H9 (cell line): ENCODE measurements around the gene ROBO3. TPM values are rescaled to one million over a fixed set of nuclear protein-coding genes. Genes with fewer than 3 reads are reported as not detected.

Experiments used
- DNase-seq: peaks from one replicate; pipeline ENCODE4 v3.0.0-alpha.2; 2017
- H2AFZ ChIP-seq: one replicate; pipeline ENCODE4 v1.6.1; 2013; ENCODE audit warnings: mild to moderate bottlenecking, low read length, control low read depth, moderate library complexity
- H2AK5ac ChIP-seq: 2 replicates; pipeline ENCODE4 v1.6.1; 2013; ENCODE audit warnings: low read length, control low read depth, mixed read lengths; ENCODE audit not compliant: insufficient read length
- H2BK120ac ChIP-seq: one replicate; pipeline ENCODE4 v1.6.1; 2013; ENCODE audit warnings: low read depth, mild to moderate bottlenecking, low read length, control low read depth, inconsistent platforms; ENCODE audit not compliant: poor library complexity, severe bottlenecking
- H2BK12ac ChIP-seq: 2 replicates; pipeline ENCODE4 v1.6.1; 2013; ENCODE audit warnings: low read length, control low read depth, mixed read lengths, low read depth; ENCODE audit not compliant: insufficient read length
- H2BK15ac ChIP-seq: 2 replicates; pipeline ENCODE4 v1.6.1; 2013; ENCODE audit warnings: low read depth, low read length, control low read depth
- H2BK20ac ChIP-seq: one replicate; pipeline ENCODE4 v1.6.1; 2013; ENCODE audit warnings: low read depth, mild to moderate bottlenecking, low read length, control low read depth, inconsistent platforms; ENCODE audit not compliant: poor library complexity, severe bottlenecking
- H2BK5ac ChIP-seq: 2 replicates; pipeline ENCODE4 v1.6.1; 2013; ENCODE audit warnings: low read length, control low read depth, mixed read lengths; ENCODE audit not compliant: insufficient read length
- H3K14ac ChIP-seq: 2 replicates; pipeline ENCODE4 v1.6.1; 2013; ENCODE audit warnings: low read length, control low read depth; ENCODE audit not compliant: insufficient read depth
- H3K18ac ChIP-seq: 2 replicates; pipeline ENCODE4 v1.6.1; 2013; ENCODE audit warnings: low read depth, mild to moderate bottlenecking, mixed read lengths, low read length, control low read depth; ENCODE audit not compliant: insufficient read length
- H3K23ac ChIP-seq: 2 replicates; pipeline ENCODE4 v1.6.1; 2013; ENCODE audit warnings: low read length, control low read depth, mixed read lengths, low read depth; ENCODE audit not compliant: insufficient read length
- H3K23me2 ChIP-seq: 2 replicates; pipeline ENCODE4 v1.6.1; 2013; ENCODE audit warnings: low read depth, mild to moderate bottlenecking, mixed read lengths, low read length, control low read depth; ENCODE audit not compliant: insufficient read length, poor library complexity, severe bottlenecking
- H3K27ac ChIP-seq: 2 replicates; pipeline ENCODE4 v1.5.1; 2013; ENCODE audit warnings: low read length, control low read depth, mixed read lengths, low read depth; ENCODE audit not compliant: insufficient read length
- H3K27me3 ChIP-seq: 2 replicates; pipeline ENCODE4 v1.6.1; 2013; ENCODE audit warnings: low read length, control low read depth, inconsistent platforms; ENCODE audit not compliant: insufficient read depth
- H3K4ac ChIP-seq: 2 replicates; pipeline ENCODE4 v1.6.1; 2013; ENCODE audit warnings: low read depth, mild to moderate bottlenecking, control low read depth, inconsistent platforms, low read length, moderate library complexity
- H3K4me1 ChIP-seq: 2 replicates; pipeline ENCODE4 v1.6.1; 2013; ENCODE audit warnings: low read length, control low read depth, inconsistent platforms; ENCODE audit not compliant: insufficient read depth
- H3K4me2 ChIP-seq: 2 replicates; pipeline ENCODE4 v1.6.1; 2013; ENCODE audit warnings: low read length, control low read depth, mixed read lengths; ENCODE audit not compliant: insufficient read length, insufficient read depth
- H3K56ac ChIP-seq: 2 replicates; pipeline ENCODE4 v1.6.1; 2013; ENCODE audit warnings: low read depth, mild to moderate bottlenecking, mixed read lengths, low read length, control low read depth; ENCODE audit not compliant: insufficient read length
- H3K79me1 ChIP-seq: 2 replicates; pipeline ENCODE4 v1.6.1; 2013; ENCODE audit warnings: low read depth, mild to moderate bottlenecking, moderate library complexity, low read length, control low read depth, inconsistent platforms; ENCODE audit not compliant: insufficient read depth, poor library complexity, severe bottlenecking
- H3K79me2 ChIP-seq: 2 replicates; pipeline ENCODE4 v1.6.1; 2013; ENCODE audit warnings: low read length, control low read depth, inconsistent platforms; ENCODE audit not compliant: insufficient read depth
- H3K9ac ChIP-seq: 2 replicates; pipeline ENCODE4 v1.6.1; 2013; ENCODE audit warnings: low read length, control low read depth, mixed read lengths; ENCODE audit not compliant: insufficient read length; ENCODE audit errors: extremely low read depth
- H3K9me3 ChIP-seq: one replicate; pipeline ENCODE4 v1.6.1; 2013; ENCODE audit warnings: low read depth, low read length, inconsistent platforms; ENCODE audit not compliant: control insufficient read depth
- H3T11ph ChIP-seq: one replicate; pipeline ENCODE4 v1.6.1; 2013; ENCODE audit warnings: mild to moderate bottlenecking, low read length, control low read depth, inconsistent platforms
- H4K20me1 ChIP-seq: one replicate; pipeline ENCODE4 v1.6.1; 2013; ENCODE audit not compliant: control insufficient read depth, insufficient read length, insufficient read depth
- H4K5ac ChIP-seq: 2 replicates; pipeline ENCODE4 v1.6.1; 2013; ENCODE audit warnings: low read depth, mild to moderate bottlenecking, mixed read lengths, low read length, control low read depth; ENCODE audit not compliant: insufficient read length
- H4K8ac ChIP-seq: replicated peaks from 2 replicates; pipeline ENCODE4 v1.6.1; 2013; ENCODE audit warnings: low read length, control low read depth, mixed read lengths, low read depth; ENCODE audit not compliant: insufficient read length
- H4K91ac ChIP-seq: 2 replicates; pipeline ENCODE4 v1.6.1; 2013; ENCODE audit warnings: low read depth, mild to moderate bottlenecking, moderate library complexity, mixed read lengths, low read length, control low read depth; ENCODE audit not compliant: insufficient read length
- H3K27ac Mint-ChIP-seq, 3 experiments: 2 replicates in 2 of 3; 3 replicates in 1 of 3; pipeline ENCODE4 v1.8.0; 2020 to 2021; ENCODE audit warnings: mixed read lengths in 3 of 3, mild to moderate bottlenecking in 1 of 3, moderate library complexity in 1 of 3
- H3K27me3 Mint-ChIP-seq: 2 replicates; pipeline ENCODE4 v1.8.0; 2021; ENCODE audit warnings: low read depth, mild to moderate bottlenecking, moderate library complexity, mixed read lengths
- H3K36me3 Mint-ChIP-seq, 3 experiments: 2 replicates in 2 of 3; 3 replicates in 1 of 3; pipeline ENCODE4 v1.8.0; 2020 to 2021; ENCODE audit warnings: low read depth in 3 of 3, mixed read lengths in 3 of 3; ENCODE audit not compliant: insufficient read depth in 1 of 3
- H3K4me1 Mint-ChIP-seq, 2 experiments: 2 replicates each; pipeline ENCODE4 v1.8.0; 2020; ENCODE audit warnings: mixed read lengths in 2 of 2
- H3K4me3 Mint-ChIP-seq, 2 experiments: 2 replicates in 1 of 2; 3 replicates in 1 of 2; pipeline ENCODE4 v1.8.0; 2020 to 2021; ENCODE audit warnings: mild to moderate bottlenecking in 2 of 2, mixed read lengths in 2 of 2, moderate library complexity in 1 of 2
- H3K9me3 Mint-ChIP-seq, 2 experiments: 2 replicates in 1 of 2; 3 replicates in 1 of 2; pipeline ENCODE4 v1.8.0; 2020; ENCODE audit warnings: mild to moderate bottlenecking in 2 of 2, mixed read lengths in 2 of 2, moderate library complexity in 1 of 2
- WGBS: extraction: QIAGEN DNeasy Blood & Tissue Kit; methylation state at CpG from one replicate; pipeline ENCODE4 v1.1.7; 2013; ENCODE audit warnings: missing lambda C conversion rate, low lambda C conversion rate, mixed read lengths; ENCODE audit not compliant: insufficient read length; ENCODE audit errors: extremely low coverage; 5-methylcytosine and 5-hydroxymethylcytosine counted together
- total RNA-seq: library from RNA; stranded (reverse); gene quantifications from 2 replicates; pipeline ENCODE4 v1.2.1, GENCODE V29; 2021
- TF ChIP-seq, protein P1 (sequence below): fragments of 200-600 bp; sonication (generic); conservative IDR thresholded peaks from 3 replicates; pipeline ENCODE4 v1.8.0; 2021; ENCODE audit warnings: antibody characterized with exemption, mild to moderate bottlenecking

Gene ROBO3
- total RNA-seq, 1 experiment from 2014 or later = 12.6 TPM

DNA sequence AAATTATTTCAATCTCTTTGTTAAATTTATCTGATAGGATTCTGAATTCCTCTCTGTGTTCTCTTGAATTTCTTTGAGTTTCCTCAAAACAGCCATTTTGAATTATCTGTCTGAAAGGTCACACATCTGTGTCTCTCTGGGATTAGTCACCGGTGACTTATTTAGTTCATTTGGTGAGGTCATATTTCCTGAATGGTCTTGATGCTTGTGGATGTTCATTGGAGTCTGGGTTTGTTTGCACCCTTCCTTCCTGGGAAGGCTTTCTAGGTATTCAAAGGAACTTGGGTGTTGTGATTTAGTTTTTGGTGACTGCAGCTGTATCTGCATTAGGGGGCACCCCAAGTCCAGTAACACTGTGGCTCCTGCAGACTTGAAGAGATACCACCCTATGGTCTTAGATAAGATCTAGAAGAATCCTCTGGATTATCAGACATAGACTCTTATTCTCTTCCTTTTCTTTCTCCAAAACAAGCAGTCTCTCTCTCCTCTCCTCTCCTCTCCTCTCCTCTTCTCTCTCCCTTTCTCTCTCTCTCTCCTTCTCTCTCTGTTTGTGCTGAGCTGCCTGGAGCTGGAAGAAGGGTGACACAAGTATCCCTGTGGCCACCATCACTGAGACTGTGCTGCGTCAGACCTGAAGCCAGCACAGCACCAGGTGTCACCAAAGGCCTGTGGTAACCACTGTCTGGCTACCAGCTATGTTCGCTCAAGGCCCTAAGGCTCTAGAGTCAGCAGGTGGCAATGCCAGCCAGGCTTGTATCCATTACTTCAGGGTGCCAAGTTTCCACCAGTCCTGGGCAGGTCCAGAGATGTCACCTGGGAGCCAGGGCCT lies 50.5 kb downstream of the ROBO3 start:
- H3T11ph ChIP-seq = no peak overlapping the region
- no peaks in the 10 kb centered on the region; the same call in 1 of the 2 replicates for H3K27me3 ChIP-seq
- H2BK5ac ChIP-seq = no peak overlapping the region
- H2BK120ac ChIP-seq = no peak overlapping the region
- Mint-ChIP-seq H3K9me3 (peaks cover 23 to 25% of the 10 kb centered on the region in 2 experiments), H3K27ac (no peak overlapping the region; a peak in 1 of 7 replicates), H3K27me3 (peaks cover 52% of the 10 kb centered on the region), H3K4me1 (peaks cover 0 to 3% of the 10 kb centered on the region in 2 experiments; a peak in 1 of 4 replicates), H3K4me3 (no peak overlapping the region), H3K36me3 (peaks cover 0 to 5% (median 0%) of the 10 kb centered on the region in 3 experiments; a peak in 2 of 7 replicates)
- H3K4me1 ChIP-seq = no peaks in the 10 kb centered on the region
- no CpG with 5 or more reads among the region's 3 CpGs for WGBS
- H3K56ac ChIP-seq = no peak overlapping the region
- H4K5ac ChIP-seq = no peak overlapping the region
- H3K18ac ChIP-seq = peak overlapping the region; percentile 46
- H4K20me1 ChIP-seq = no peaks in the 10 kb centered on the region
- H2BK15ac ChIP-seq = no peak overlapping the region
- no peaks in the 10 kb centered on the region for H3K9me3 ChIP-seq
- no peak overlapping the region for H2BK20ac ChIP-seq
- H3K14ac ChIP-seq = no peak overlapping the region; the same call in 1 of the 2 replicates
- no peaks in the 10 kb centered on the region for H3K79me1 ChIP-seq
- H3K79me2 ChIP-seq = no peaks in the 10 kb centered on the region
- H2AFZ ChIP-seq = no peak overlapping the region
- DNase-seq = no peak
- H2BK12ac ChIP-seq = no peak overlapping the region
- no peak overlapping the region for H4K8ac ChIP-seq
- no peak overlapping the region for H3K4me2 ChIP-seq
- no peak overlapping the region for H3K4ac ChIP-seq
- no peak overlapping the region for H2AK5ac ChIP-seq
- TF ChIP-seq, protein P1, sequence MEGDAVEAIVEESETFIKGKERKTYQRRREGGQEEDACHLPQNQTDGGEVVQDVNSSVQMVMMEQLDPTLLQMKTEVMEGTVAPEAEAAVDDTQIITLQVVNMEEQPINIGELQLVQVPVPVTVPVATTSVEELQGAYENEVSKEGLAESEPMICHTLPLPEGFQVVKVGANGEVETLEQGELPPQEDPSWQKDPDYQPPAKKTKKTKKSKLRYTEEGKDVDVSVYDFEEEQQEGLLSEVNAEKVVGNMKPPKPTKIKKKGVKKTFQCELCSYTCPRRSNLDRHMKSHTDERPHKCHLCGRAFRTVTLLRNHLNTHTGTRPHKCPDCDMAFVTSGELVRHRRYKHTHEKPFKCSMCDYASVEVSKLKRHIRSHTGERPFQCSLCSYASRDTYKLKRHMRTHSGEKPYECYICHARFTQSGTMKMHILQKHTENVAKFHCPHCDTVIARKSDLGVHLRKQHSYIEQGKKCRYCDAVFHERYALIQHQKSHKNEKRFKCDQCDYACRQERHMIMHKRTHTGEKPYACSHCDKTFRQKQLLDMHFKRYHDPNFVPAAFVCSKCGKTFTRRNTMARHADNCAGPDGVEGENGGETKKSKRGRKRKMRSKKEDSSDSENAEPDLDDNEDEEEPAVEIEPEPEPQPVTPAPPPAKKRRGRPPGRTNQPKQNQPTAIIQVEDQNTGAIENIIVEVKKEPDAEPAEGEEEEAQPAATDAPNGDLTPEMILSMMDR = no peak
- no peak overlapping the region for H3K27ac ChIP-seq
- no peak overlapping the region for H4K91ac ChIP-seq
- H3K23me2 ChIP-seq = no peaks in the 10 kb centered on the region
- H3K9ac ChIP-seq = no peak overlapping the region
- no peak overlapping the region for H3K23ac ChIP-seq
